Measurements from ENCODE around the gene ADGRG1. TPM values are rescaled to one million over a fixed set of nuclear protein-coding genes. Genes with fewer than 3 reads are reported as not detected.

The ADGRG1 gene
- total RNA-seq, 6 experiments from 2014 or later = 1.8 to 4.2 (median 3.4) TPM

- DNase-seq (peak; percentile 82 to 93 (median 85)), ATAC-seq (peak; percentile 82 to 92 (median 87))
- no peaks in the 10 kb centered on the region for H3K27me3 ChIP-seq
- no CpG with 5 or more reads among the region's 17 CpGs for WGBS (ENCODE audit: insufficient coverage, low coverage, low lambda C conversion rate, missing lambda C conversion rate)
- H3K36me3 ChIP-seq = no peaks in the 10 kb centered on the region
- H3K9me3 ChIP-seq = no peaks in the 10 kb centered on the region
- H3K4me1 ChIP-seq = peaks cover 0 to 12% (median 4%) of the 10 kb centered on the region in 4 donors
- intact Hi-C loops (cut with DNase I) = no loop called here
- no peak overlapping the region for H3K4me3 ChIP-seq
- peak overlapping the region; percentile 13 to 74 (median 27) for H3K27ac ChIP-seq
- TF ChIP-seq CTCF (IDR thresholded peaks at IDR 0.05) (peak in 3 of 4 donors; percentile 16 to 40 (median 38)), POLR2A (IDR thresholded peaks at IDR 0.05) (peak; percentile 41)
These were observed 39.3 kb downstream of the ADGRG1 start for GRCh38 chr16:57667526-57668262.

DNA sequence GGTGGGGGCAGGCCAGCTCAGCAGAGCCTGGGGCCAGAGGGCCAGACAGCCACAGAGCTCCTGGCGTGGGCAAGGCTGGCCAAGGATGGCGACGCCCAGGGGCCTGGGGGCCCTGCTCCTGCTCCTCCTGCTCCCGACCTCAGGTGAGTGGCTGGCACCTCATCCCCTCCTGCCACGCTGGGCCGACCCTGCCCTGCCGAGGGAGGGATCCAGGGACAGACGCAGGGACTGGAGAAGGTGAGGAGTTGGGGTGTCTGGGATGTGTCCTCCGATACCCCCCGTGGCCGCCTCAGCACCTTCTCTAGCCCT, 39.8 kb downstream of the ADGRG1 start, which contains the start of gene ADGRG3:
TSS of gene ADGRG3 (plus strand) at position 44 of the 309 bp plus-strand sequence. CDS start at position 86, 42 bp downstream.
- H3K4me1 ChIP-seq = peaks cover 0 to 12% (median 4%) of the 10 kb centered on the region in 4 donors
- H3K4me3 ChIP-seq = no peak within 1 kb of the TSS
- peak within 1 kb of the TSS; percentile 13 to 74 (median 27) for H3K27ac ChIP-seq
- H3K27me3 ChIP-seq = no peaks in the 10 kb centered on the region
- no peak for DNase-seq
- no peak for TF ChIP-seq POLR2A (IDR thresholded peaks at IDR 0.05)
- no peak for TF ChIP-seq CTCF (IDR thresholded peaks at IDR 0.05)
- WGBS (ENCODE audit: insufficient coverage, low coverage, low lambda C conversion rate, missing lambda C conversion rate) = no CpG with 5 or more reads among the region's 11 CpGs
- no peak for ATAC-seq
- H3K36me3 ChIP-seq = no peaks in the 10 kb centered on the region
- no peaks in the 10 kb centered on the region for H3K9me3 ChIP-seq
- intact Hi-C loops (cut with DNase I) = no loop called here

DNA sequence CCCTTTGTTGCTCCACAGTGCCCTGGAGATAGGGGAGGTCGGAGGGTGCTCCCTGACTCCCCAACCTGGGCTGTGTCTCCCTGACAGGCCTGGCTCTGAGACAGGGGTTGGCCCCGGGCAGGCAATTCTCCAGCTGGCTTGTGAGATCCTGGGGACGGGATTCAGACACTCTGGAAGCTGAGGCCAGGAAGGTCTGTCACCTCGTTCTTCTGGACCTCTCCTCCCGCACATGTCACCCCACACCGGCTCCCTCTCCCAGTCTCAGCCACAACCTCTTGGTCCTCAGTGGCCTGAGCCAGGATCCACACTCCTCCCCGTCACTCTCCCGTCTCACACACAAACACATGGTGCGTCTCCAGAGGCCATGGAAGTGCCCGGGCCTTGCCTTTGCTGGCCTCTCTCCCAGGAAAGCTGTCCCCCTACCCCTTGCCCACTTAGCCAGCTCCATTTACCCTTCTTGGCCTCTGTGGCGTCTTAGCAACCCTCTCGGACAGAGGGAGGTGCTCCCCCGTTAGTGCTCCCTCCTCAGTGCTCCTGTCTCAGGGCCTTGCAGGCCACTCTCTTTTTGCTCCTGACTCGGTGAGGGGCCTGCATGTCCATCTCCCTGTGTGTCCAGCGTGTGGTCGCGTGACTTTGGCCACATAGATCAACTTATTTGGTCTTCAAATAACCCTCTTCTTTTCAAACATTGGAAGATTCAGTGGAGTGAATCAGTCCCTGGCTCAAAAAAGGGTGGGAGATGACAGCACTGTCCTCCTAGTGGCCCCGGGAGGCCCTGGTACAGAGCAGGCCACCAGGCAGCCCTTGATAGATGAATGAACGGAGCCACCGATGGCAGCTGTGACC, 40.4 kb downstream of the ADGRG1 start:
- WGBS (ENCODE audit: insufficient coverage, low coverage, low lambda C conversion rate, missing lambda C conversion rate) = 91% methylated on average over 13 of the region's 20 CpGs
- Histone ChIP-seq H3K4me3 (no peak overlapping the region), H3K4me1 (peaks cover 0 to 12% (median 4%) of the 10 kb centered on the region in 4 donors), H3K27me3 (no peaks in the 10 kb centered on the region), H3K9me3 (no peaks in the 10 kb centered on the region), H3K27ac (peak overlapping the region in 1 of 3 donors; percentile 74), H3K36me3 (no peaks in the 10 kb centered on the region)
- TF ChIP-seq CTCF (IDR thresholded peaks at IDR 0.05) = no peak
- TF ChIP-seq POLR2A (IDR thresholded peaks at IDR 0.05) = no peak
- intact Hi-C loops (cut with DNase I) = no loop called here
- DNase-seq (no peak), ATAC-seq (no peak)

DNA sequence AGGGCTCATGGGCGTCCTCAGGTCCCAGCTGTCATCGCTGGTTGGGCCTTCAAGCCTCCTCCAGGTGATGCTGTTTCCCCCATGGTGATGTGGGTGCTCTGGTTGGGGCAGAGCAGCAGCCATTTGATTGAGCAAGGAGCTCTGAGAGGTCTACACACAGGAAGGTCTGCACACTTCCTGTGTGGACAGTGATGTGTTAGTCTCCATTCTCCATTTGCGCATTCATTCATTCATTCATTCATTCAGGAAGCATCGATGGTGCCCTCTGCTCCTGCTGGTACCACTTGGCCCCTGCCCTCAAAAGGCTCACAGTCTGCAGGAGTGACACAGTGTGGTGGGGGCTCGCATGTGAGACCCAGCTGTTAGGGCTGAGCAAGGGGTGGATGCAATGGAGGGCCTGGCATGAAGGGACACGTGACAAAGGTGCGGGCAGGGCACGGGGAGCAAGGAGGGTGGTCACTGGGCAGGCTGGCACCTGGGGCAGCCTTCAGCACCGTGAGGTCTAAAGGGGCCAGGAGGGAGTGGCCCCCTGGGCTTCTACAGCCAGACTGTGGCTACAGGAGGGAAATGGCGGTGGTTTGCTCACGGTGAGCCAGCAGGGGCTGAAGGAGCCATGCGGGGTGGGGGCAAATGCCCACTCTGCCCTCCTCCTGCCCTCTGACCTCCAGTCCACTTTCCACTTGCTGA, 41.2 kb downstream of the ADGRG1 start:
- Histone ChIP-seq H3K27ac (no peak overlapping the region), H3K36me3 (no peaks in the 10 kb centered on the region), H3K9me3 (no peaks in the 10 kb centered on the region), H3K4me3 (no peak overlapping the region), H3K4me1 (peaks cover 0 to 12% (median 4%) of the 10 kb centered on the region in 4 donors), H3K27me3 (no peaks in the 10 kb centered on the region)
- intact Hi-C loops (cut with DNase I) = no loop called here
- no peak for ATAC-seq
- DNase-seq = no peak
- TF ChIP-seq CTCF (IDR thresholded peaks at IDR 0.05) = no peak
- TF ChIP-seq POLR2A (IDR thresholded peaks at IDR 0.05) = no peak
- WGBS (ENCODE audit: insufficient coverage, low coverage, low lambda C conversion rate, missing lambda C conversion rate) = 50% methylated on average over 3 of the region's 12 CpGs
